HEK293 (cell line): ENCODE results near the gene CTCF.

Experiments used
- CTCF ChIA-PET: fragments of 350-600 bp; formaldehyde crosslinking; extraction: SDS; loops from one replicate; lab custom pipeline; 2021; ENCODE audit warnings: antibody characterized with exemption; lab: Yijun Ruan, JAX
- POLR2A ChIA-PET: fragments of 300-600 bp; formaldehyde crosslinking; extraction: SDS; loops from one replicate; lab custom pipeline; 2020; ENCODE audit warnings: antibody characterized with exemption, inconsistent platforms; lab: Yijun Ruan, JAX
- H3K27ac ChIP-seq: fragments of 200-500 bp; sonication (Bioruptor generic); 2 replicates; pipeline ENCODE4 v1.5.1; 2014; ENCODE audit warnings: low read depth, low read length, control low read depth, inconsistent platforms; ENCODE audit errors: extremely low read depth
- H3K36me3 ChIP-seq, 2 experiments: fragments of 200-500 bp in 1 of 2; sonication (Bioruptor generic) in 1 of 2; 1 replicate in 1 of 2; 2 replicates in 1 of 2; pipeline ENCODE4 v1.5.1; 2014 to 2017; ENCODE audit warnings: inconsistent platforms in 2 of 2, low read length in 2 of 2; ENCODE audit not compliant: control insufficient read depth in 2 of 2, insufficient read depth in 1 of 2
- H3K4me1 ChIP-seq: fragments of 200-500 bp; sonication (Bioruptor generic); 2 replicates; pipeline ENCODE4 v1.5.1; 2014; ENCODE audit warnings: mild to moderate bottlenecking, low read length, inconsistent platforms; ENCODE audit not compliant: control insufficient read depth, insufficient read depth
- H3K4me3 ChIP-seq: 2 replicates; pipeline ENCODE4 v1.5.1; 2011; ENCODE audit warnings: low read depth, mild to moderate bottlenecking, control low read depth, low read length, moderate library complexity
- H3K9me3 ChIP-seq: fragments of 200-500 bp; sonication (Bioruptor generic); 2 replicates; pipeline ENCODE4 v1.5.1; 2014; ENCODE audit warnings: low read depth, low read length, inconsistent platforms; ENCODE audit not compliant: control insufficient read depth, insufficient read depth
- GLIS1 ChIP-seq: fragments of 450-650 bp; formaldehyde crosslinking; IDR thresholded peaks from 2 replicates; pipeline ENCODE4 v1.5.1; 2016; ENCODE audit warnings: missing biosample characterization, missing genetic modification characterization
- KLF8 ChIP-seq: fragments of 450-650 bp; formaldehyde crosslinking; IDR thresholded peaks from 2 replicates; pipeline ENCODE4 v1.5.1; 2016; ENCODE audit warnings: missing biosample characterization, missing genetic modification characterization
- ZEB2 ChIP-seq: fragments of 450-650 bp; formaldehyde crosslinking; IDR thresholded peaks from 2 replicates; pipeline ENCODE4 v1.5.1; 2016; ENCODE audit warnings: missing biosample characterization, missing genetic modification characterization
- ZNF16 ChIP-seq: fragments of 450-650 bp; formaldehyde crosslinking; IDR thresholded peaks from 2 replicates; pipeline ENCODE4 v1.5.1; 2016; ENCODE audit warnings: low read depth, missing biosample characterization, missing genetic modification characterization
- ZNF214 ChIP-seq: fragments of 450-650 bp; formaldehyde crosslinking; IDR thresholded peaks from 2 replicates; pipeline ENCODE4 v1.5.1; 2017; ENCODE audit warnings: missing biosample characterization, mild to moderate bottlenecking, missing genetic modification characterization, borderline replicate concordance
- ZNF530 ChIP-seq: fragments of 450-650 bp; formaldehyde crosslinking; IDR thresholded peaks from 2 replicates; pipeline ENCODE4 v1.5.1; 2016; ENCODE audit warnings: low read depth, missing biosample characterization, missing genetic modification characterization
- ZNF610 ChIP-seq: fragments of 450-650 bp; formaldehyde crosslinking; IDR thresholded peaks from 2 replicates; pipeline ENCODE4 v1.5.1; 2016; ENCODE audit warnings: missing biosample characterization, missing genetic modification characterization, borderline replicate concordance
- ZXDB ChIP-seq: fragments of 450-650 bp; formaldehyde crosslinking; IDR thresholded peaks from 2 replicates; pipeline ENCODE4 v1.5.1; 2016; ENCODE audit warnings: missing biosample characterization, missing genetic modification characterization
- TF ChIP-seq, protein P1 (sequence below): fragments of 450-650 bp; formaldehyde crosslinking; conservative IDR thresholded peaks from 2 replicates; pipeline ENCODE4 v1.5.1; 2016; ENCODE audit warnings: low read depth, missing biosample characterization, missing genetic modification characterization
- TF ChIP-seq, protein P2 (sequence below): fragments of 450-650 bp; formaldehyde crosslinking; IDR thresholded peaks from 2 replicates; pipeline ENCODE4 v1.5.1; 2016; ENCODE audit warnings: missing biosample characterization, missing genetic modification characterization, borderline replicate concordance
- TF ChIP-seq, protein P3 (sequence below): fragments of 450-650 bp; formaldehyde crosslinking; IDR thresholded peaks from 2 replicates; pipeline ENCODE4 v1.5.1; 2016; ENCODE audit warnings: missing biosample characterization, missing genetic modification characterization
- TF ChIP-seq, protein P4 (sequence below): fragments of 450-650 bp; formaldehyde crosslinking; IDR thresholded peaks from 2 replicates; pipeline ENCODE4 v1.5.1; 2016; ENCODE audit warnings: missing biosample characterization, missing genetic modification characterization

Gene CTCF

GRCh38 chr16:67655363-67655762 is 93.0 kb downstream of the CTCF start:
- peak; percentile 59 for TF ChIP-seq GLIS1
- TF ChIP-seq ZEB2 (tag by site-specific recombination): no peak
- TF ChIP-seq, protein P1, sequence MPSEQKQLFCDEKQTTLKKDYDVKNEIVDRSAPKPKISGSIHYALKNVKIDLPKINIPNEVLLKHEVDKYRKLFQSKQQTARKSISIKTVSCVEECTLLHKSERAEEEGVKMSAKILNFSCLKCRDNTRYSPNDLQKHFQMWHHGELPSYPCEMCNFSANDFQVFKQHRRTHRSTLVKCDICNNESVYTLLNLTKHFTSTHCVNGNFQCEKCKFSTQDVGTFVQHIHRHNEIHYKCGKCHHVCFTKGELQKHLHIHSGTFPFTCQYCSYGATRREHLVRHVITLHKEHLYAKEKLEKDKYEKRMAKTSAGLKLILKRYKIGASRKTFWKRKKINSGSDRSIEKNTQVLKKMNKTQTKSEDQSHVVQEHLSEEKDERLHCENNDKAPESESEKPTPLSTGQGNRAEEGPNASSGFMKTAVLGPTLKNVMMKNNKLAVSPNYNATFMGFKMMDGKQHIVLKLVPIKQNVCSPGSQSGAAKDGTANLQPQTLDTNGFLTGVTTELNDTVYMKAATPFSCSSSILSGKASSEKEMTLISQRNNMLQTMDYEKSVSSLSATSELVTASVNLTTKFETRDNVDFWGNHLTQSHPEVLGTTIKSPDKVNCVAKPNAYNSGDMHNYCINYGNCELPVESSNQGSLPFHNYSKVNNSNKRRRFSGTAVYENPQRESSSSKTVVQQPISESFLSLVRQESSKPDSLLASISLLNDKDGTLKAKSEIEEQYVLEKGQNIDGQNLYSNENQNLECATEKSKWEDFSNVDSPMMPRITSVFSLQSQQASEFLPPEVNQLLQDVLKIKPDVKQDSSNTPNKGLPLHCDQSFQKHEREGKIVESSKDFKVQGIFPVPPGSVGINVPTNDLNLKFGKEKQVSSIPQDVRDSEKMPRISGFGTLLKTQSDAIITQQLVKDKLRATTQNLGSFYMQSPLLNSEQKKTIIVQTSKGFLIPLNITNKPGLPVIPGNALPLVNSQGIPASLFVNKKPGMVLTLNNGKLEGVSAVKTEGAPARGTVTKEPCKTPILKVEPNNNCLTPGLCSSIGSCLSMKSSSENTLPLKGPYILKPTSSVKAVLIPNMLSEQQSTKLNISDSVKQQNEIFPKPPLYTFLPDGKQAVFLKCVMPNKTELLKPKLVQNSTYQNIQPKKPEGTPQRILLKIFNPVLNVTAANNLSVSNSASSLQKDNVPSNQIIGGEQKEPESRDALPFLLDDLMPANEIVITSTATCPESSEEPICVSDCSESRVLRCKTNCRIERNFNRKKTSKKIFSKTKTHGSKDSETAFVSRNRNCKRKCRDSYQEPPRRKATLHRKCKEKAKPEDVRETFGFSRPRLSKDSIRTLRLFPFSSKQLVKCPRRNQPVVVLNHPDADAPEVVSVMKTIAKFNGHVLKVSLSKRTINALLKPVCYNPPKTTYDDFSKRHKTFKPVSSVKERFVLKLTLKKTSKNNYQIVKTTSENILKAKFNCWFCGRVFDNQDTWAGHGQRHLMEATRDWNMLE (tag by site-specific recombination): no peak
- TF ChIP-seq, all 188 proteins: peak for 1
- no peaks in the 10 kb centered on the region for H3K9me3 ChIP-seq
- ChIA-PET CTCF (interaction anchor here (1.7 kb wide), 1 partner anchor 9 kb away, joined by 3 read pairs; no protein-coding TSS in a partner anchor), POLR2A (no interaction called here)
- H3K27ac ChIP-seq: no peak overlapping the region
- peaks cover 0 to 46% of the 10 kb centered on the region in 2 experiments; a peak in 1 of 3 replicates for H3K36me3 ChIP-seq
- no peak overlapping the region for H3K4me3 ChIP-seq
- H3K4me1 ChIP-seq: peaks cover 7% of the 10 kb centered on the region; the same call in 1 of the 2 replicates

- POLR2A ChIA-PET: interaction anchor here (0.6 kb wide), 2 partner anchors 46 to 184 kb away, joined by 3 to 4 read pairs; no protein-coding TSS in a partner anchor
- H3K36me3 ChIP-seq: peaks cover 0 to 46% of the 10 kb centered on the region in 2 experiments; a peak in 1 of 3 replicates
These were observed 94.2 kb downstream of the CTCF start for GRCh38 chr16:67656344-67657016.

DNA sequence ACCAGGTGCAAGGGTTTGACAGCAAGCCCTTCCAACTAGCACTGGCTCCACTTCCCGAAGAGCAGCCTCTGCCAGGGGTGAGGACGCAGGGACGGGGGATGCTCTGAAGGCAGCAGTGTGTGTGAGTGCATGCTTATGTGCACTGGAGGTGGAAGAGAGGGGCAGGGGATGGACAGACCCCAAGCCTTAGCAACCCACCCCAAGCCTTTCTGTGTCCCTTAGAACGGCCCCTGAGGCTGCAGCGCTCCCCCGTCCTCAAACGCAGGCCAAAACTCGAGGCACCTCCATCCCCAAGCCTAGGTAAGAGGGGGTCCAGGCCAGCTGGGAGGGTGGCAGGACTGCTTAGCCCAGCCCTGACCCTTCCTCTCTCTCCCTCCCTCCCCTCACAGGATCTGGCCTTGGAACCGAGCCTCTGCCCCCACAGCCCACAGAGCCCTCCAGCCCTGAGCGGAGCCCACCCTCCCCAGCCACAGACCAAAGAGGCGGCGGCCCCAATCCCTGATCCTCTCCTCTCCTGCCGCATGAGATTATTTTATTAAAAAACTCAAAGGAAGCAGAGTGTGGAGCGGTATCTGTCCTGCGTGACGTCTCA is 94.8 kb downstream of the CTCF start:
- POLR2A ChIA-PET: no interaction called here
- Histone ChIP-seq H3K27ac (no peak overlapping the region), H3K4me1 (peaks cover 7% of the 10 kb centered on the region; the same call in 1 of the 2 replicates), H3K9me3 (no peaks in the 10 kb centered on the region), H3K36me3 (peaks cover 0 to 49% of the 10 kb centered on the region in 2 experiments; a peak in 1 of 3 replicates), H3K4me3 (no peak overlapping the region)
- CTCF ChIA-PET: interaction anchor here (0.9 to 3.2 kb wide), 4 partner anchors 7 to 176 kb away, joined by 3 to 11 read pairs (median 4); partner anchors contain the start of gene ATP6V0D1
- TF ChIP-seq, protein P1 (tag by site-specific recombination): no peak
- TF ChIP-seq, protein P2, sequence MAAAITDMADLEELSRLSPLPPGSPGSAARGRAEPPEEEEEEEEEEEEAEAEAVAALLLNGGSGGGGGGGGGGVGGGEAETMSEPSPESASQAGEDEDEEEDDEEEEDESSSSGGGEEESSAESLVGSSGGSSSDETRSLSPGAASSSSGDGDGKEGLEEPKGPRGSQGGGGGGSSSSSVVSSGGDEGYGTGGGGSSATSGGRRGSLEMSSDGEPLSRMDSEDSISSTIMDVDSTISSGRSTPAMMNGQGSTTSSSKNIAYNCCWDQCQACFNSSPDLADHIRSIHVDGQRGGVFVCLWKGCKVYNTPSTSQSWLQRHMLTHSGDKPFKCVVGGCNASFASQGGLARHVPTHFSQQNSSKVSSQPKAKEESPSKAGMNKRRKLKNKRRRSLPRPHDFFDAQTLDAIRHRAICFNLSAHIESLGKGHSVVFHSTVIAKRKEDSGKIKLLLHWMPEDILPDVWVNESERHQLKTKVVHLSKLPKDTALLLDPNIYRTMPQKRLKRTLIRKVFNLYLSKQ (tag by site-specific recombination): no peak
- TF ChIP-seq ZNF610 (tag by site-specific recombination) (no peak), KLF8 (tag by site-specific recombination) (no peak), ZNF214 (no peak)
- TF ChIP-seq, protein P3, sequence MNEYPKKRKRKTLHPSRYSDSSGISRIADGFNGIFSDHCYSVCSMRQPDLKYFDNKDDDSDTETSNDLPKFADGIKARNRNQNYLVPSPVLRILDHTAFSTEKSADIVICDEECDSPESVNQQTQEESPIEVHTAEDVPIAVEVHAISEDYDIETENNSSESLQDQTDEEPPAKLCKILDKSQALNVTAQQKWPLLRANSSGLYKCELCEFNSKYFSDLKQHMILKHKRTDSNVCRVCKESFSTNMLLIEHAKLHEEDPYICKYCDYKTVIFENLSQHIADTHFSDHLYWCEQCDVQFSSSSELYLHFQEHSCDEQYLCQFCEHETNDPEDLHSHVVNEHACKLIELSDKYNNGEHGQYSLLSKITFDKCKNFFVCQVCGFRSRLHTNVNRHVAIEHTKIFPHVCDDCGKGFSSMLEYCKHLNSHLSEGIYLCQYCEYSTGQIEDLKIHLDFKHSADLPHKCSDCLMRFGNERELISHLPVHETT (tag by site-specific recombination): no peak
- TF ChIP-seq, protein P4, sequence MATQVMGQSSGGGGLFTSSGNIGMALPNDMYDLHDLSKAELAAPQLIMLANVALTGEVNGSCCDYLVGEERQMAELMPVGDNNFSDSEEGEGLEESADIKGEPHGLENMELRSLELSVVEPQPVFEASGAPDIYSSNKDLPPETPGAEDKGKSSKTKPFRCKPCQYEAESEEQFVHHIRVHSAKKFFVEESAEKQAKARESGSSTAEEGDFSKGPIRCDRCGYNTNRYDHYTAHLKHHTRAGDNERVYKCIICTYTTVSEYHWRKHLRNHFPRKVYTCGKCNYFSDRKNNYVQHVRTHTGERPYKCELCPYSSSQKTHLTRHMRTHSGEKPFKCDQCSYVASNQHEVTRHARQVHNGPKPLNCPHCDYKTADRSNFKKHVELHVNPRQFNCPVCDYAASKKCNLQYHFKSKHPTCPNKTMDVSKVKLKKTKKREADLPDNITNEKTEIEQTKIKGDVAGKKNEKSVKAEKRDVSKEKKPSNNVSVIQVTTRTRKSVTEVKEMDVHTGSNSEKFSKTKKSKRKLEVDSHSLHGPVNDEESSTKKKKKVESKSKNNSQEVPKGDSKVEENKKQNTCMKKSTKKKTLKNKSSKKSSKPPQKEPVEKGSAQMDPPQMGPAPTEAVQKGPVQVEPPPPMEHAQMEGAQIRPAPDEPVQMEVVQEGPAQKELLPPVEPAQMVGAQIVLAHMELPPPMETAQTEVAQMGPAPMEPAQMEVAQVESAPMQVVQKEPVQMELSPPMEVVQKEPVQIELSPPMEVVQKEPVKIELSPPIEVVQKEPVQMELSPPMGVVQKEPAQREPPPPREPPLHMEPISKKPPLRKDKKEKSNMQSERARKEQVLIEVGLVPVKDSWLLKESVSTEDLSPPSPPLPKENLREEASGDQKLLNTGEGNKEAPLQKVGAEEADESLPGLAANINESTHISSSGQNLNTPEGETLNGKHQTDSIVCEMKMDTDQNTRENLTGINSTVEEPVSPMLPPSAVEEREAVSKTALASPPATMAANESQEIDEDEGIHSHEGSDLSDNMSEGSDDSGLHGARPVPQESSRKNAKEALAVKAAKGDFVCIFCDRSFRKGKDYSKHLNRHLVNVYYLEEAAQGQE (tag by site-specific recombination): no peak

More at GRCh38 chr16:67656344-67657016, 94.2 kb downstream of the CTCF start:
- H3K4me3 ChIP-seq: no peak overlapping the region
- CTCF ChIA-PET: interaction anchor here (0.9 to 1.7 kb wide), 2 partner anchors 8 to 175 kb away, joined by 3 read pairs; partner anchors contain the start of gene ATP6V0D1
- peaks cover 7% of the 10 kb centered on the region; the same call in 1 of the 2 replicates for H3K4me1 ChIP-seq
- TF ChIP-seq ZXDB (no peak), ZNF530 (tag by site-specific recombination) (no peak), ZNF16 (tag by site-specific recombination) (no peak)
- TF ChIP-seq, all 188 proteins: peak for 0
- Histone ChIP-seq H3K9me3 (no peaks in the 10 kb centered on the region), H3K27ac (no peak overlapping the region)
